ENCODE measurements around the gene ECHDC3.

ECHDC3 gene

DNA sequence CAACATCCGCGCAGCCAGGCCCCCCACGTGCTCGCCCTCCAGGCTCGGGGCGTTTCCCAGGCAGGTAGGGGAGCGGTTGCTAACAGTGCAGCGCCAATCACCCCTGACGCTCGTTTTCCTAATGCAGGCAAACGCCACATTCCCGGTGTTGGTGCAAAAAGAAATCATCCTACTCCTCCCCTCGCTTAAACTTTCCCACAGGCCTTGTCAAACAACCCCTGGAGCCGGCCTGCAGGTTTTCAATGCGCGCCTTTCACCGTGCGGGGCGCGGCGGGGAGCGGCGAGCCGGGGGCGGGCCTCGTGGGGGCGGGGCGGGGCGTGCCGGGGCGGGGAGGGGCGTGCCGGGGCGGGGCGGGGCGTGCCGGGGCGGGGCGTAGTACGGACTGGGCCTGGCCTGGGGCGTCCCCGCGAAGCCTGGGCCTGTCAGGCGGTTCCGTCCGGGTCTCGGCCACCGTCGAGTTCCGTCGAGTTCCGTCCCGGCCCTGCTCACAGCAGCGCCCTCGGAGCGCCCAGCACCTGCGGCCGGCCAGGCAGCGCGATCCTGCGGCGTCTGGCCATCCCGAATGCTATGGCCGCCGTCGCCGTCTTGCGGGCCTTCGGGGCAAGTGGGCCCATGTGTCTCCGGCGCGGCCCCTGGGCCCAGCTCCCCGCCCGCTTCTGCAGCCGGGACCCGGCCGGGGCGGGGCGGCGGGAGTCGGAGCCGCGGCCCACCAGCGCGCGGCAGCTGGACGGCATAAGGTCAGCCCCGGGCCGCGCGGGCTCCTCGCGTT, at the start of gene ECHDC3:
ECHDC3 (plus strand) TSS at position 374 of the 770 bp plus-strand sequence; CDS start at position 569, 195 bp downstream.
- no peak for DNase-seq (ENCODE audit: low read depth)
- TF ChIP-seq, protein P1, sequence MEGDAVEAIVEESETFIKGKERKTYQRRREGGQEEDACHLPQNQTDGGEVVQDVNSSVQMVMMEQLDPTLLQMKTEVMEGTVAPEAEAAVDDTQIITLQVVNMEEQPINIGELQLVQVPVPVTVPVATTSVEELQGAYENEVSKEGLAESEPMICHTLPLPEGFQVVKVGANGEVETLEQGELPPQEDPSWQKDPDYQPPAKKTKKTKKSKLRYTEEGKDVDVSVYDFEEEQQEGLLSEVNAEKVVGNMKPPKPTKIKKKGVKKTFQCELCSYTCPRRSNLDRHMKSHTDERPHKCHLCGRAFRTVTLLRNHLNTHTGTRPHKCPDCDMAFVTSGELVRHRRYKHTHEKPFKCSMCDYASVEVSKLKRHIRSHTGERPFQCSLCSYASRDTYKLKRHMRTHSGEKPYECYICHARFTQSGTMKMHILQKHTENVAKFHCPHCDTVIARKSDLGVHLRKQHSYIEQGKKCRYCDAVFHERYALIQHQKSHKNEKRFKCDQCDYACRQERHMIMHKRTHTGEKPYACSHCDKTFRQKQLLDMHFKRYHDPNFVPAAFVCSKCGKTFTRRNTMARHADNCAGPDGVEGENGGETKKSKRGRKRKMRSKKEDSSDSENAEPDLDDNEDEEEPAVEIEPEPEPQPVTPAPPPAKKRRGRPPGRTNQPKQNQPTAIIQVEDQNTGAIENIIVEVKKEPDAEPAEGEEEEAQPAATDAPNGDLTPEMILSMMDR (conservative IDR thresholded peaks at IDR 0.05; ENCODE audit: low read depth, low read length): no peak
- peak within 1 kb of the TSS; percentile 61 for H3K4me3 ChIP-seq (ENCODE audit: low read length)

DNA sequence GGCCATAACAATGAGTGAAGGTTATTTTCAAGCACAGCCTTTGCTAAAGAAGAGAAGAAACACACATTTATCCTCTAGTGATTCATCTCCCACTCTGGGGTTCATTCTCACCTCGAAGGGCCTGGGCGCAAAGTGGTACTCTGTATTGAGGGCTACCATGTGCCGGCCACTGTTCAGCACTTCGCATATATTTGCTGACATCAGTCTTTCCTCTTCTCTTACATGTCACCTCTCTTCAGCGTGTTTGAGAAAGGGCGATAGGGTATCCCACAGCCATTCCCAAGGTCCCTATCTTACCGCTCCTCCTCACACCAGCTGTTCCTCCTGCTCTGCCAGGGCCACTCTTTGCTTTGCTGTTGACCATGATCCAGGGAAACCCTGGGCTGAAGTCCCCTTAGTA, 48.8 kb upstream of the ECHDC3 start:
- DNase-seq (ENCODE audit: low read depth): no peak
- H3K4me3 ChIP-seq (ENCODE audit: low read length): no peak overlapping the region
- TF ChIP-seq, protein P1 (conservative IDR thresholded peaks at IDR 0.05; ENCODE audit: low read depth, low read length): no peak

- H3K4me3 ChIP-seq (ENCODE audit: low read length): no peak overlapping the region
- no peak for DNase-seq (ENCODE audit: low read depth)
- TF ChIP-seq, protein P1 (conservative IDR thresholded peaks at IDR 0.05; ENCODE audit: low read depth, low read length): no peak
Measured at GRCh38 chr10:11695779-11696178, 46.4 kb upstream of the ECHDC3 start.

- H3K4me3 ChIP-seq (ENCODE audit: low read length): no peak overlapping the region
- DNase-seq (ENCODE audit: low read depth): no peak
- TF ChIP-seq, protein P1 (conservative IDR thresholded peaks at IDR 0.05; ENCODE audit: low read depth, low read length): peak; percentile 9
Measured at GRCh38 chr10:11697718-11698527, 44.3 kb upstream of the ECHDC3 start.

DNA sequence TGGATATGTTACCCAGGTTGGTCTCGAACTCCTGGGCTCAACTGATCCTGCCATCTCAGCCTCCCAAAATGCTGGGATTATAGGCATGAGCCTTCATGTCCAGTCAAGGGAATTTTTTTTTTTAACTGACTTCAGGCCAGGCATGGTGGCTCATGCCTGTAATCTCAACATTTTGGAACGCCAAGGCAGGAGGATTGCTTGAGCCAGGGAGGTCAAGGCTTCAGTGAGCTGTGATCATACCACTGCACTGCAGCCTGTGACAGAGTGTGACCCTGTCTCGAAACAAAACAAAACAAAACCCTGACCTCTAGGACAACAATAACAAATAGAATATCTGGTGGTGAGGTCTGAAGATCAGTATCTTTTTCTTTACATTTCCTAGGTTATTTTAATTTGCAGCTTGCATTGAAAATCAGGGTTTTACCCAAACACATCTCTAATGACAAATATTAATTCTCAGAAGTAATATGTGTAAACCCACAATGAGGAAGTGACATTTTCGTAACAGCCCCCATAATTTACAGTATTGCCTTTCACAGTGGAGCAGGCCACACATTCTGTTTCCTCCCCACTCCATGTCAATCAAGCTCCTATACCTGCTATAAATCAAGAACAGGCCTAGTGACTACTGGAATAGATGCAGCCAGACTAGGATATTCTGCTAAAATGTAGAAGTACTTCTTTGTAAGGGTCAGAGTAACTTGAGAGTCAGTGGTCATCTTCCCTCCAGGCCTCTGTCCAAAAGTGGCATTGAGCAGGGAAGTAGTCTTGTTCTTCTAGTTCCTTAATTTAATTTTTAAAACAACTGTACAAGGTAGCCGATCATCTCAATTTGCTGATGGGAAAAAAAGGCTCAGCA, 43.3 kb upstream of the ECHDC3 start:
- TF ChIP-seq, protein P1 (conservative IDR thresholded peaks at IDR 0.05; ENCODE audit: low read depth, low read length): no peak
- H3K4me3 ChIP-seq (ENCODE audit: low read length): no peak overlapping the region

DNA sequence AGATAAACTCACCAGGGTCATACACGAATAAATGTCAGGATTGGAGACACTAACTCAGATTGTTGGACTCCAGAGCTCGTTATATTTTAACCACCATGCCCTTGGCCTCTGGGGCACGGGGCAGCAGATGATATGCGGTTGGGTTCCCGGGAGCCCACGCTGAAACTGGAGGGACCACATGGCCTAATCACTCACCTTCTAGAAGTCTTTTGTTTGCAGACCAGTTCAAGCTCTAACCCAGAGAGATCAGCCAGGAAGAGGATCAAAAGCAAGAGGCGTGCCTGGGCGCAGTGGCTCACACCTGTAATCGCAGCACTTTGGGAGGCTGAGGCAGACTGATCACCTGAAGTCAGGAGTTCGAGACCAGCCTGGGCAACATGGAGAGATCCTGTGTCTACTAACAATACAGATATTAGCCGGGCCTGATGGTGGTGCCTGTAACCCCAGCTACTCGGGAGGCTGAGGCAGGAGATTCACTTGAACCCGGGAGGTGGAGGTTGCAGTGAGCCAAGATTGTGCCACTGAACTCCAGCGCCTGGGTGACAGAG, 42.6 kb upstream of the ECHDC3 start:
- TF ChIP-seq, protein P1 (conservative IDR thresholded peaks at IDR 0.05; ENCODE audit: low read depth, low read length): no peak
- H3K4me3 ChIP-seq (ENCODE audit: low read length): no peak overlapping the region
- DNase-seq (ENCODE audit: low read depth): no peak

More for the DNA sequence above, 43.3 kb upstream of the ECHDC3 start:
- DNase-seq (ENCODE audit: low read depth): no peak
